Pancreas (tissue), 10 donors: Measurements from ENCODE around the gene CAMKMT. TPM values are rescaled to one million over a fixed set of nuclear protein-coding genes. Genes with fewer than 3 reads are reported as not detected.

Experiments
- ATAC-seq, 4 donors: fragments of 200-7000 bp; cut with Tn5 transposase; one replicate each; pipeline versions ENCODE4 v1.8.0 to v1.9.1; 2020; ENCODE audit warnings: mild to moderate bottlenecking in 4 of 4, moderate library complexity in 4 of 4
- DNase-seq, 6 donors: peaks; one replicate each; pipeline ENCODE4 v3.0.0-alpha.2; 2020
- FAIRE-seq: peaks from 2 replicates; lab custom pipeline; 2012; peaks lifted over from hg19 to GRCh38; lab: Jason Lieb, UNC
- H3K27ac ChIP-seq, 4 donors: fragments of 200-600 bp; sonication (generic); 1 replicate in 3 of 4; 2 replicates in 1 of 4; pipeline versions ENCODE4 v1.5.0 to v1.8.0; 2020
- H3K27me3 ChIP-seq, 4 donors: fragments of 200-600 bp; one replicate each; pipeline ENCODE4 v1.8.0; 2021
- H3K36me3 ChIP-seq, 3 donors: fragments of 200-600 bp; sonication (generic) in 1 of 3; one replicate each; pipeline versions ENCODE4 v1.5.0 to v1.8.0; 2020 to 2021
- H3K4me1 ChIP-seq, 3 donors: fragments of 200-600 bp; one replicate each; pipeline ENCODE4 v1.8.0; 2021
- H3K4me3 ChIP-seq, 4 donors: fragments of 200-600 bp; sonication (generic) in 2 of 4; one replicate each; pipeline versions ENCODE4 v1.5.0 to v1.8.0; 2020 to 2021
- H3K9me3 ChIP-seq, 4 donors: fragments of 200-600 bp; one replicate each; pipeline ENCODE4 v1.8.0; 2021
- WGBS, 2 donors: extraction: QIAGEN DNeasy Blood & Tissue Kit; methylation state at CpG; one replicate each; pipeline ENCODE4 v1.1.7; 2013; 5-methylcytosine and 5-hydroxymethylcytosine counted together
- intact Hi-C, 3 donors: fragments of 100-400 bp; cut with DNase I; formaldehyde crosslinking; loops; one replicate each; pipeline versions ENCODE4 v1.11.1 to v1.14.2; 2022
- polyA plus RNA-seq, 2 donors: library from polyadenylated mRNA; stranded (reverse); fragments of 200-250 nt; gene quantifications; one replicate each; pipeline ENCODE4 v1.2.3, GENCODE V29; 2013
- total RNA-seq, 6 donors: library from RNA; stranded (reverse); fragmentation: NEBNext Ultra II Directional in 4 of 6; extraction: Animal tissue kit (Norgen Biotek cat#: 25700) in 4 of 6; gene quantifications; one replicate each; pipeline versions ENCODE4 v1.2.1 to v1.2.4, GENCODE V29; 2021 to 2023
- TF ChIP-seq, protein P1 (sequence below), 4 donors: fragments of 200-600 bp; sonication (generic) in 3 of 4; IDR thresholded peaks; one replicate each; pipeline versions ENCODE4 v1.5.0 to v1.8.0; 2021; ENCODE audit warnings: antibody characterized with exemption in 4 of 4
- donor health status: healthy with polysubstance abuse.
- donor health status: DM: no; HTN: no; CAD: no; lungs with moderate emphysema.
- donor health status: DM: no; HTN: no; CAD: no.
- donor health status: control.
- donor health status: control.
- donor health status: Bipolar disorder and iron deficiency.
- donor health status: DM: yes; HTN: yes; CAD: no.
- donor health status: DM: no; HTN: no; CAD: no.
- donor health status: DM: no; HTN: no; CAD: no.
- donor health status: DM: yes; HTN: yes; CAD: no.

Gene CAMKMT
- total and polyA plus RNA-seq, 8 donors = 4.6 to 11.9 (median 8.3) TPM

DNA sequence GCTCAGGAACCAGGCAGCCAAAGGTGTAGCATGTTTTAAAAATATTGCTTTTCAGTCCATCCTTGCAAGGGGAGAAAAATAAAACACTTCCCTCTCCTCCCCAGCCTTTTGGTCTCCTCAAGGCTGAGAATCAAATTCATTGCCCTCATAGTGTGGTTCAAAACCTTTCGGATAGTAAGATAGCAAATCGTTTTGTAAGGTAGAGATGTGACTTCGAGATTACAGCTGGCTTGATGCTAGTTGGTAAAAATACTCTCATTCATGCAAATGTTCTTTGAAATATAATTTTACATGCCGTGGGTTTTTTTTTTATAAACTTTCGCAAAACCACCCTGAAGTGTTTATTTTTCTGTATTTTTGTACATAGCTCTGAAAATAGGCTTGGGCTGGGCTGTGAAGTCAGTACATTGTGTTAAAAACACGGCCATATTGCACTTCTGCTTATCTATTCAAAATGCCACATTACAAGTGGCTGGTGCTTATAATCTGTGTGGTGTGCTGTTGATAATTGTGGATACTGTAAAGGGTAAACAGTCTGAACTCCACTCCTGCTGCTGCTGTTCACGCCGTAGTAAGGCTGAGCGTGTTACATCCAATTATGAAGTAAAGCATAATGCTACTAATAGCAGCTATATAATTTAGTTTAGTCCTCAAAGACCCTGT is 407.7 kb downstream of the CAMKMT start:
- TF ChIP-seq, protein P1, sequence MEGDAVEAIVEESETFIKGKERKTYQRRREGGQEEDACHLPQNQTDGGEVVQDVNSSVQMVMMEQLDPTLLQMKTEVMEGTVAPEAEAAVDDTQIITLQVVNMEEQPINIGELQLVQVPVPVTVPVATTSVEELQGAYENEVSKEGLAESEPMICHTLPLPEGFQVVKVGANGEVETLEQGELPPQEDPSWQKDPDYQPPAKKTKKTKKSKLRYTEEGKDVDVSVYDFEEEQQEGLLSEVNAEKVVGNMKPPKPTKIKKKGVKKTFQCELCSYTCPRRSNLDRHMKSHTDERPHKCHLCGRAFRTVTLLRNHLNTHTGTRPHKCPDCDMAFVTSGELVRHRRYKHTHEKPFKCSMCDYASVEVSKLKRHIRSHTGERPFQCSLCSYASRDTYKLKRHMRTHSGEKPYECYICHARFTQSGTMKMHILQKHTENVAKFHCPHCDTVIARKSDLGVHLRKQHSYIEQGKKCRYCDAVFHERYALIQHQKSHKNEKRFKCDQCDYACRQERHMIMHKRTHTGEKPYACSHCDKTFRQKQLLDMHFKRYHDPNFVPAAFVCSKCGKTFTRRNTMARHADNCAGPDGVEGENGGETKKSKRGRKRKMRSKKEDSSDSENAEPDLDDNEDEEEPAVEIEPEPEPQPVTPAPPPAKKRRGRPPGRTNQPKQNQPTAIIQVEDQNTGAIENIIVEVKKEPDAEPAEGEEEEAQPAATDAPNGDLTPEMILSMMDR (IDR thresholded peaks at IDR 0.05) = no peak

DNA sequence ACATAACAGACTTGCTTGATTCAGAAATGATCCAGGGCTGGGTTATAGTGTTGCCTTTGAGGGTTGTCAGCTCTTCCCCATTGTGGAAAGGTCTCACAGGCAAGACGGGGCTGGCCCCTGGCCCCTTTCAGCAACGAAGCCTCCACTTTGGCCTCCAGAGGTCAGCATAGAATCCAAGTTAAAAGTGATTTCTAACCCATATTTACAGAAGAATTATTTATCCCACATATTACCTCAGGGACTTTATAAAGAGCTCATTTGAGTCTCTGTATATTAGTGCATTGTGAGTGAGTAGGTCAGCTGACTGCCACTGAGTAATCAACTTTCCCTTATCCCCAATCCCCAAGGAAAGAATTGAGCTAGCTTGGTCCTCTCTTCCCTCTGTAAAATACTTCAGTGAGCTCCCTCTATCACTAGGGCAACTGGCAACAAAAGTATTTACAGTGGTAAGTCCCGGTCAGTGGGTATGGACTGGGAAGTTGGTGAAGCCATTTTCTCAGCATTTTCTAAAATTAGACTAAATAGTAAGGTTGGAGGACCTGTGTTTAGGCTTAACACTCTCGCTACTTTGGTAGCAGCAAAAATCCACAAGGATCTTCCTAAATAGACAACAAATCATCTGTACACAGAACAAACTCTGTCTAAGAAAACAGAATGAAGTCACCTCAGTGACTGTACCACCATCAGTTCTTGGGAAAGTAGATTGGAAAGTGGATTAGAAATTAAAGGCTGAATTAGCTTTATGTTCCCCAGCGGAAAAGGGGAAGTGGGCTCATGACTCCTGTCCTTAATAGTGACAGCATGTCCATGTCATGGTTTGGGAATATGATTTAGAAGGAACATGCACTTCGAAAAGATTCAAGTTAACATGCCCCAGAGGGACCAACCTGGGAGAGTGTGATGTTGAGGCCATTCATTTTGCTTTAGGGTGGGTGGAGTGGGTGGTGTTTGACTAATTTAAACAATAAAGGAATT is 408.8 kb downstream of the CAMKMT start:
- ATAC-seq (no peak), DNase-seq (no peak), FAIRE-seq (no peak)
- 90 to 95% methylated on average over 6 of the region's 6 CpGs for WGBS, 2 donors
- Histone ChIP-seq H3K36me3 (no peaks in the 10 kb centered on the region), H3K4me1 (no peaks in the 10 kb centered on the region), H3K27me3 (no peaks in the 10 kb centered on the region), H3K27ac (no peak overlapping the region), H3K4me3 (no peak overlapping the region), H3K9me3 (no peaks in the 10 kb centered on the region)
- TF ChIP-seq, protein P1 (IDR thresholded peaks at IDR 0.05) = no peak
- intact Hi-C loops = no loop called here

More for the DNA sequence above, 407.7 kb downstream of the CAMKMT start:
- Histone ChIP-seq H3K4me1 (no peaks in the 10 kb centered on the region), H3K4me3 (no peak overlapping the region), H3K27ac (no peak overlapping the region), H3K27me3 (no peaks in the 10 kb centered on the region), H3K36me3 (no peaks in the 10 kb centered on the region), H3K9me3 (no peaks in the 10 kb centered on the region)
- intact Hi-C loops = no loop called here
- DNase-seq (no peak), ATAC-seq (no peak), FAIRE-seq (no peak)
- 80 to 87% methylated on average over 9 of the region's 9 CpGs for WGBS, 2 donors

DNA sequence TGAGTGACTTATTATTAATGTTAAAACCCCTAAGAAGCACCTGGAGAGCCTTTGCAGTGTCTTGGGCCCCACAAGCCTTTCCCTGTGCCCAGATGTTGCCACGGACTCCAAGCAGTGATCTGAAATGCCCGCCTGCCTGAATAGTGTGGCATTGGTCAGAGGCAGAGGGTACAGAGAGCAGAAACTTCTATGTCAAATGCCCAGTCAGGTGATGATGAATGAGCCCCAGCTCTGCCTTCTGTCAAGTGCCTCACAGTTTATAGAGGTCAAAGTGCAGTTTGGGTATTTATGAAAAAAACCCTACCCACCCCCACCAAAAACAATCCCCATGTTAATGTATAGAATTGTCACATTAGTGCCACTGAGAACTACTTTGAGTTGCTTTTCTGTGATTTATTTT is 409.8 kb downstream of the CAMKMT start:
- H3K9me3 ChIP-seq = no peaks in the 10 kb centered on the region
- TF ChIP-seq, protein P1 (IDR thresholded peaks at IDR 0.05) = no peak
- no peaks in the 10 kb centered on the region for H3K4me1 ChIP-seq
- no peaks in the 10 kb centered on the region for H3K27me3 ChIP-seq
- ATAC-seq (no peak), DNase-seq (no peak), FAIRE-seq (no peak)
- no peak overlapping the region for H3K4me3 ChIP-seq
- intact Hi-C loops = no loop called here
- H3K36me3 ChIP-seq = no peaks in the 10 kb centered on the region
- no peak overlapping the region for H3K27ac ChIP-seq
- WGBS, 2 donors = 94 to 97% methylated on average over 2 of the region's 2 CpGs

DNA sequence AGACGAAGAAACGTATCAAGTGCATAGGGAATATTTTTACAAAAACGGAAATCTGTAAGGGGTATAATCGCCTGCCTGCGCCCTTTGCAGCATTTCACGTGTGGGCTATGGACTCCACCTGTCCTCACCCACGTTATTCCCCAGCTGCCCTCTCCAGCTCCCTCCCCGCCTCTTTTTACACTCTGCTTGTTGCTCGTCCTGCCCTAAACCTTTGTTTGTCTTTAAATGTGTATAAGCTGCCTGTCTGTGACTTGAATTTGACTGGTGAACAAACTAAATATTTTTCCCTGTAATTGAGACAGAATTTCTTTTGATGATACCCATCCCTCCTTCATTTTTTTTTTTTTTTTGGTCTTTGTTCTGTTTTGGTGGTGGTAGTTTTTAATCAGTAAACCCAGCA is 410.4 kb downstream of the CAMKMT start:
- Histone ChIP-seq H3K9me3 (no peaks in the 10 kb centered on the region), H3K4me3 (no peak overlapping the region), H3K27ac (no peak overlapping the region), H3K27me3 (no peaks in the 10 kb centered on the region), H3K4me1 (no peaks in the 10 kb centered on the region), H3K36me3 (no peaks in the 10 kb centered on the region)
- WGBS, 2 donors = 89 to 95% methylated on average over 9 of the region's 9 CpGs
- TF ChIP-seq, protein P1 (IDR thresholded peaks at IDR 0.05) = no peak
- intact Hi-C loops = no loop called here
- FAIRE-seq = no peak
- no peak for ATAC-seq
- no peak for DNase-seq
